OCI-LY7 (cell line): Measurements from ENCODE around the gene TTYH1.

Experiments
- CTCF ChIP-seq: fragments of 200-600 bp; sonication (generic); conservative IDR thresholded peaks from 2 replicates; pipeline ENCODE4 v1.5.1; 2014; ENCODE audit warnings: mild to moderate bottlenecking, antibody characterized with exemption, low read length, moderate library complexity, mixed read lengths
- EZH2phosphoT487 ChIP-seq: fragments of 200-600 bp; sonication (generic); IDR thresholded peaks from 2 replicates; pipeline ENCODE4 v1.6.1; 2018; ENCODE audit warnings: low read depth, borderline replicate concordance, mild to moderate bottlenecking, mixed run types, antibody characterized with exemption, low read length, moderate library complexity, mixed read lengths

GRCh38 chr19:54421169-54421516 lies 5.9 kb downstream of the TTYH1 start:
- no peak for TF ChIP-seq CTCF
- no peak for TF ChIP-seq EZH2phosphoT487
